IPS DF 6.9 (cell line): ENCODE results near the gene HERC6.
"Not testable (repeated sequence)": the region's sequence is repeated elsewhere in the genome, so short reads cannot be mapped to it uniquely, and the experiment has no call there.

ENCODE experiments used
- DNase-seq: peaks from one replicate; pipeline ENCODE4 v3.0.0-alpha.2; 2013; ENCODE audit warnings: low read depth, low spot score
- H3K27ac ChIP-seq: one replicate; pipeline ENCODE4 v1.5.1; 2013; ENCODE audit warnings: low read length, control low read depth
- H3K27me3 ChIP-seq: 2 replicates; pipeline ENCODE4 v1.6.1; 2013; ENCODE audit warnings: mild to moderate bottlenecking, low read length; ENCODE audit not compliant: control insufficient read depth, insufficient read depth
- H3K36me3 ChIP-seq: 2 replicates; pipeline ENCODE4 v1.6.1; 2013; ENCODE audit warnings: low read length; ENCODE audit not compliant: control insufficient read depth, insufficient read depth
- H3K4me1 ChIP-seq: 2 replicates; pipeline ENCODE4 v1.6.1; 2013; ENCODE audit warnings: low read length; ENCODE audit not compliant: control insufficient read depth, insufficient read depth
- H3K4me3 ChIP-seq: 2 replicates; pipeline ENCODE4 v1.5.1; 2013; ENCODE audit warnings: mild to moderate bottlenecking, low read length
- H3K9me3 ChIP-seq: 2 replicates; pipeline ENCODE4 v1.6.1; 2013; ENCODE audit warnings: low read length, inconsistent platforms; ENCODE audit not compliant: control insufficient read depth, insufficient read depth
- WGBS: extraction: QIAGEN DNeasy Blood & Tissue Kit; methylation state at CpG from one replicate; pipeline ENCODE4 v1.1.7; 2013; ENCODE audit warnings: mixed read lengths, missing lambda C conversion rate; ENCODE audit not compliant: insufficient read length, insufficient coverage; 5-methylcytosine and 5-hydroxymethylcytosine counted together

The HERC6 gene

DNA sequence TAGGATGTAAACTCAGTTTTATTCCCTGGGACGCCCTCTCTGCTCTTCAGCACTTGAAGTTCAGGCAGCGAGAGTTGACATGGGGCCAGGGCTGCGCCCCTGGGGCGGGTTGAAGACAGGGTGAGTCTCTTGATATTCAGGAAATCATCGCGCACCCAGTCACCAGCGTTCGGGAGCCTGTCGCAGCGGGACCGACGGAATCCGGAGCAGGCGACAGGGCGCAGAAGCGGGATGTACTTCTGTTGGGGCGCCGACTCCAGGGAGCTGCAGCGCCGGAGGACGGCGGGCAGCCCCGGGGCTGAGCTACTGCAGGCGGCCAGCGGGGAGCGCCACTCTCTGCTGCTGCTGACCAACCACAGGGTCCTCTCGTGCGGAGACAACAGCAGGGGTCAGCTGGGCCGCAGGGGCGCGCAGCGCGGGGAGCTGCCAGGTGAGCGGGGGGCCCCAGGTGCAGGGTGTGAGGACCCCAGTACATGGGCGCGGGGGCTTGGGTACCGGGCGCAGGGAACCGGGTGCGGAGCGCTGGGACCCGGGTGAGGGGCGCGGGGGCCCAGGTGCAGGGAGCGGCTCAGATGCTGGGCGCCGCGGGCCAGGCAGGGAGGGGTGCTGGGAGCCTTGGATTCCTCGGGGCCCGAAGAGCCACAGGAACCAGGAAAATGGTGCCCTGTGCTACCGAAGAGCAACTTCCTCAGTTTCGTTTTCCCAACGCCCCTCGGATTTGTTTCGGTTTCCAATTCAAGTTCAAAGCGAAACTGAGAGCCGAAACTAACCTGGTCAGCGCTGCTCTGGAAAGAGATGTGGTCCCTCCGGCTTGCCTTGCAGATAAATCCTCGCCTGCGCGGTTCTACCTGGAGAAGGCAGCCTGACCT lies at the start of gene HERC6:
HERC6 (plus strand) TSS at position 162 of the 869 bp plus-strand sequence; CDS start at position 232, 70 bp downstream.
- no CpG with 5 or more reads among the region's 62 CpGs for WGBS
- DNase-seq = no peak
- no peak within 1 kb of the TSS for H3K27ac ChIP-seq

DNA sequence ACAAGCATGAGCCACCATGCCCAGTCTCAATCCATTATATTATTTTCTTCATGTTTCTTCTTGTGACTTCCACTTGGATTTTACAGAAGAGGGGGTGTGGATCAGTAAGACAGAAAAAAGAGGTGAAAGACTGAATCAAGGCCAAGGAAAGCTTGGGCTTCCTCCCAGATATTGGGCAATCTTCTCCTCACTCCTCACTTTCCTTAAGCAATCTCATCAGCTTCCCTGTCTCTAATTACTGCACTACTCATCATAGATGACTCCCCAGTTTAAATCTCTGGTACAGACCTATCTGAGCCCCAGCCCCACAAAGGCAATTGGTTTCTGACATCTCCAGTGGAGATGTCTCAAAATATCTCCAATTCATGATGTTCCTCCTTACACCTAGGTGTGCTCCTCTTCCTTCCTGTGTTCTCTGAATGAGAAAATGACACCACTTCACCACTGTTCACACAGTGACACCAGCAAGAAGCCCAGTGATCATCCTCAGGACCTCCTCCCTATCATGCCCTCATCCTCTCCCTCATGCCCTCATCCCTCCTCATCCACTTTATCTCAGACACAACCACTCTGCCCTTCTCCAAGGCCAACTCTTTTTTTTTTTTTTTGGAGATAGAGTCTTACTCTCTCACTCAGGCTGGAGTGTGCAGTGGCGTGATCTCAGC lies 44.8 kb upstream of the HERC6 start:
- no peaks in the 10 kb centered on the region for H3K9me3 ChIP-seq
- H3K27me3 ChIP-seq = no peaks in the 10 kb centered on the region
- no peak overlapping the region for H3K4me3 ChIP-seq
- H3K27ac ChIP-seq = no peak overlapping the region
- H3K36me3 ChIP-seq = no peaks in the 10 kb centered on the region
- WGBS = no CpG with 5 or more reads among the region's 1 CpG
- no peak for DNase-seq
- no peaks in the 10 kb centered on the region for H3K4me1 ChIP-seq

More for the DNA sequence above, at the start of gene HERC6:
- H3K4me1 ChIP-seq = no peaks in the 10 kb centered on the region
- peak within 1 kb of the TSS; percentile 63; the same call in 1 of the 2 replicates for H3K4me3 ChIP-seq
- H3K9me3 ChIP-seq = no peaks in the 10 kb centered on the region
- no peaks in the 10 kb centered on the region for H3K36me3 ChIP-seq
- no peaks in the 10 kb centered on the region for H3K27me3 ChIP-seq

GRCh38 chr4:88335092-88335665 lies 43.5 kb upstream of the HERC6 start:
- no peaks in the 10 kb centered on the region for H3K27me3 ChIP-seq
- no peaks in the 10 kb centered on the region for H3K36me3 ChIP-seq
- no peak overlapping the region for H3K4me3 ChIP-seq
- no peaks in the 10 kb centered on the region for H3K9me3 ChIP-seq
- H3K4me1 ChIP-seq = no peaks in the 10 kb centered on the region
- no peak overlapping the region for H3K27ac ChIP-seq
- DNase-seq = no peak
- no CpG with 5 or more reads among the region's 11 CpGs for WGBS

GRCh38 chr4:88341227-88342192 lies 37.1 kb upstream of the HERC6 start:
- DNase-seq = no peak
- H3K27ac ChIP-seq = no peak overlapping the region
- no CpG with 5 or more reads among the region's 8 CpGs for WGBS

DNA sequence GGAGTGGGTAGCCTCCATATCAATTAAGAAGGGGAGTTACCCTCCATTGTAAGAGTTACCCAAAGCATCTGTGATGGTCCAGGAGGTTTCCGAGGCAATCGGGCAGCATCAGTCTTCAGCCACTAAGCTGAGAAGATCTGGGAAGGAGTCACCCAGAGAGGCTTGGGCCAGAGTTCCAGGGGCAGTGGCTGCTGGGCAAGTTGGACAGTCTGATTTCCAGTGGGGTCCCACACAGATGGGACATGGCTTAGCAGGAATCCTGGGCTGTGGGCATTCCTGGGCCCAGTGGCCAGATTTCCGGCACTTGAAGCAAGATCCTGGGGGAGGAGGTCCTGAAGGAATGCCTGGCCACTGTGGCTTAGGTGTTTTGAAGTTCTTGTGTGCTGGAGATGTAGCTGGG lies 31.8 kb upstream of the HERC6 start:
- not testable (repeated sequence) for H3K27me3 ChIP-seq, H3K9me3 ChIP-seq, H3K27ac ChIP-seq, H3K4me3 ChIP-seq, DNase-seq, H3K4me1 ChIP-seq, H3K36me3 ChIP-seq
- WGBS = no CpG with 5 or more reads among the region's 3 CpGs

More at GRCh38 chr4:88341227-88342192, 37.1 kb upstream of the HERC6 start:
- Histone ChIP-seq H3K27me3 (no peaks in the 10 kb centered on the region), H3K9me3 (no peaks in the 10 kb centered on the region), H3K4me1 (no peaks in the 10 kb centered on the region), H3K4me3 (no peak overlapping the region), H3K36me3 (no peaks in the 10 kb centered on the region)

DNA sequence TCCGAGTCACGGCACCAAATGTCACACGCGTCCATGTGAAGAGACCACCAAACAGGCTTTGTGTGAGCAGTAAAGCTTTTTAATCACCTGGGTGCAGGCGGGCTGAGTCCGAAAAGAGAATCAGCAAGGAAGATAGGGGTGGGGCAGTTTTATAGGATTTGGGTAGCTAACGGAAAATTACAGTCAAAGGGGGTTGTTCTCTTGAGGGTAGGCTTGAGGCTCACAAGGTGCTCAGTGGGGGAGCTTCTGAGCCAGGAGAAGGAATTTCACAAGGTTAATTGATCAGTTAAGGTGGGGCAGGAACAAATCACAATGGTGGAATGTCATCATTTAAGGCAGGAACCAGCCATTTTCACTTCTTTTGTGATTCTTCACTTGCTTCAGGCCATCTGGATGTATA lies 29.9 kb upstream of the HERC6 start:
- DNase-seq, H3K9me3 ChIP-seq, H3K36me3 ChIP-seq, H3K27ac ChIP-seq, H3K4me1 ChIP-seq, H3K27me3 ChIP-seq, H3K4me3 ChIP-seq: not testable (repeated sequence)
- no CpG with 5 or more reads among the region's 7 CpGs for WGBS

GRCh38 chr4:88350786-88351185 lies 27.9 kb upstream of the HERC6 start:
- no peak overlapping the region for H3K4me3 ChIP-seq
- no peaks in the 10 kb centered on the region for H3K4me1 ChIP-seq
- H3K27ac ChIP-seq = no peak overlapping the region
- no peaks in the 10 kb centered on the region for H3K36me3 ChIP-seq
- DNase-seq = no peak
- no peaks in the 10 kb centered on the region for H3K9me3 ChIP-seq
- H3K27me3 ChIP-seq = no peaks in the 10 kb centered on the region
- no CpG with 5 or more reads among the region's 4 CpGs for WGBS

DNA sequence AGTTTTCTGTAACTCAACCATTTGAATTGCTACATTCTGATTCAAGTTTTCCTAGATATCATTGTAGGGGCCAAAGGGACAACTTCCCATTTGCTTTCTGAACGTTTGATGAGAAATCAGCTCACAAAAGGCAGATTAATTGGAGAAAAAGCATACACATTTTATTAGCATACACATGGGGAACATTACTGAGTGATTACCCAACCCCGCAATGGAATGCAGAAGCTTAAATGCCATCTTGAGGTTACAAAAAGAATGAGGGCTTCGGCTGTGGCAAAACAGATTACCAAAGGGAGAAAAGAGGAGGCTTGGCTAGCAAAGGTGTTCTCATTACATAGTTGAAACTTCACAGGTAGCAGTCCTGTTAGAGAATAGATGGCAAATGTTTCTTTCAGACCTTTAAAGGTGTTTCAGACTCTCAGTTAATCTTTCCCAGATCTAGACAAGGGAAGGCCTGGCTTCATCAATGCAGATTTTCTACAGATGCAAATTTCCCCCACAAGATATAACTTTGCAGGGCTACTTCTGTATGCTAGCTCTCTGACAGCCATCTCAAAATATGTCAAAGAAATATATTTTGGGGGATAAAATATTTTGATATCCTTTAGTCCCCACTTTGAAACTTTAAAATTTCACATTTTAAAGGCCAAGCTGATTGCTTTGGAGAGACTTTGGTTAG lies 26.5 kb upstream of the HERC6 start:
- no CpG with 5 or more reads among the region's 3 CpGs for WGBS
- Histone ChIP-seq H3K36me3 (no peaks in the 10 kb centered on the region), H3K9me3 (no peaks in the 10 kb centered on the region), H3K27ac (no peak overlapping the region), H3K4me1 (no peaks in the 10 kb centered on the region), H3K4me3 (no peak overlapping the region), H3K27me3 (no peaks in the 10 kb centered on the region)
- DNase-seq = no peak

DNA sequence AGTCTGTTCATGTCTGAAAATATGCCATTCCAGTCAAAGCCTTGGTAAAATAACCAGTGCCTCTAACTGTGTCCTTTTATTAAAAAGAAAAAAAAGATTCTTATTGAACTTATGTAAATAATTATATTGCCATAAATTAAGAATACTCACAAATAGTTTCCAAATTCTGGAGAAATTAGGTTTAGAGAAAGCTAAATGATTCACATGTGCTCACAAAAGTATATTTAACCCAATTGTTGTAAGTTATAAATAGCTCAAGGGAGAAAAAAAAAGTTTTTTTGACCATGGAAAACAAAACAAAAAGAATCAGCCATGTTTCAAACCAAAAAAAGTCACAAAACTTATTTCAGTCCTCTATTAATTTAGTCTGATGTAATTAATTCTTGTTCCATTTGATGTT lies 25.3 kb upstream of the HERC6 start:
- no peak for DNase-seq
- no peak overlapping the region for H3K4me3 ChIP-seq
- no peaks in the 10 kb centered on the region for H3K9me3 ChIP-seq
- H3K36me3 ChIP-seq = no peaks in the 10 kb centered on the region
- no peaks in the 10 kb centered on the region for H3K27me3 ChIP-seq
- no peaks in the 10 kb centered on the region for H3K4me1 ChIP-seq
- no peak overlapping the region for H3K27ac ChIP-seq
